ENCODE data around the gene NCBP2L.

Gene NCBP2L

DNA sequence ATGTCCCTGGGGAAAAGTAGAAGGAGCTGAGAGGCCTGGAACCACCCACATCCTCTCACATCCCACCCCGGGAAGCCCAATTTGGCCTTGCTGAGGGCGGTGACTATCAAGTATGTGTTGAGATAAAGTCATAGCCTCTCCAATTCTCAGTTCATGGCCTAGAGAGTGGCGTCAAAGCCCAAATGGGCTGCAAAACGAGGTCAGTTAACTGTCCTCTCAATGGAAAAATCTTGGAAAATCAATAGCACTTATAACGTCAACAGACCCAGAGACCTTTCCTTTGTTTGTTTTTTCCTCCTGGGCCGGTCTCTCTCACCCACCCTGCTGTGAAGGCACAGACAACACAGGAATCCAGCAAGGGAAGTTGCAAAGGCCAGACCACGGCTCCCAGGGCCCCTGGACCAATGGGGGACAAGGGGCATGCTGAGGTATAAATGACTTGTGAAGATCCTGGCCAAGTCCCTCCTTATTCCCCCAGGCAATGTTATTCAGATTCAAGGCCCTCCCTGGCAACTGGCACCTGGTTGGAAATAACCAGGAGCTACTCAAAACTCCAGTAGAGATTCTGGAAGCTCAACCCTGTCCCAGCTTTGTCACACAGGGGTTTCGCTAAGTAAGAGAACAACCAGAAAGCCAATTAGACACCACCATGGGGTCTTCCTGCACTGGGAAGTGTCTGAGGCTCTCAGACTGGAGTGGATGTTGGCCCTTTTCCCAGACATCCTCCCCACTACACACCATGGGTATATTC lies 40.6 kb upstream of the NCBP2L start (continued):
- TF ChIP-seq, protein P1, sequence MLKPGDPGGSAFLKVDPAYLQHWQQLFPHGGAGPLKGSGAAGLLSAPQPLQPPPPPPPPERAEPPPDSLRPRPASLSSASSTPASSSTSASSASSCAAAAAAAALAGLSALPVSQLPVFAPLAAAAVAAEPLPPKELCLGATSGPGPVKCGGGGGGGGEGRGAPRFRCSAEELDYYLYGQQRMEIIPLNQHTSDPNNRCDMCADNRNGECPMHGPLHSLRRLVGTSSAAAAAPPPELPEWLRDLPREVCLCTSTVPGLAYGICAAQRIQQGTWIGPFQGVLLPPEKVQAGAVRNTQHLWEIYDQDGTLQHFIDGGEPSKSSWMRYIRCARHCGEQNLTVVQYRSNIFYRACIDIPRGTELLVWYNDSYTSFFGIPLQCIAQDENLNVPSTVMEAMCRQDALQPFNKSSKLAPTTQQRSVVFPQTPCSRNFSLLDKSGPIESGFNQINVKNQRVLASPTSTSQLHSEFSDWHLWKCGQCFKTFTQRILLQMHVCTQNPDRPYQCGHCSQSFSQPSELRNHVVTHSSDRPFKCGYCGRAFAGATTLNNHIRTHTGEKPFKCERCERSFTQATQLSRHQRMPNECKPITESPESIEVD (tag by site-specific recombination; IDR thresholded peaks at IDR 0.05) = peak; percentile 84
- TF ChIP-seq ZNF830 (tag by site-specific recombination; IDR thresholded peaks at IDR 0.05; ENCODE audit: low read depth) (no peak), ZSCAN16 (tag by site-specific recombination; IDR thresholded peaks at IDR 0.05) (no peak), TRIM28 (IDR thresholded peaks at IDR 0.05; ENCODE audit: borderline replicate concordance, low read length) (peak; percentile 90), ZIC2 (tag by site-specific recombination; IDR thresholded peaks at IDR 0.05) (peak; percentile 91), ZBTB20 (tag by site-specific recombination; IDR thresholded peaks at IDR 0.05) (peak; percentile 88), ZNF174 (tag by site-specific recombination; IDR thresholded peaks at IDR 0.05) (no peak), ZNF140 (tag by site-specific recombination; IDR thresholded peaks at IDR 0.05) (no peak), ZNF514 (tag by site-specific recombination; IDR thresholded peaks at IDR 0.05) (no peak), ZFHX2 (tag by site-specific recombination; conservative IDR thresholded peaks at IDR 0.05) (peak; percentile 73), ZNF473 (tag by site-specific recombination; IDR thresholded peaks at IDR 0.05) (no peak), ZNF23 (tag by site-specific recombination; IDR thresholded peaks at IDR 0.05; ENCODE audit: borderline replicate concordance) (no peak), MYNN (tag by site-specific recombination; IDR thresholded peaks at IDR 0.05; ENCODE audit: borderline replicate concordance) (no peak), GLIS1 (tag by site-specific recombination; IDR thresholded peaks at IDR 0.05) (peak; percentile 69), ZNF701 (tag by site-specific recombination; IDR thresholded peaks at IDR 0.05) (no peak), ZNF155 (tag by site-specific recombination; IDR thresholded peaks at IDR 0.05) (no peak), ZNF335 (tag by site-specific recombination; conservative IDR thresholded peaks at IDR 0.05) (0 out of 2 replicates have a peak, but pooled peaks have one; percentile 35), GFI1B (tag by site-specific recombination; IDR thresholded peaks at IDR 0.05) (peak; percentile 7; the same call in 1 of the 2 replicates), FEZF1 (tag by site-specific recombination; IDR thresholded peaks at IDR 0.05) (peak; percentile 62), OSR2 (tag by site-specific recombination; IDR thresholded peaks at IDR 0.05) (peak; percentile 87)
- TF ChIP-seq, protein P2, sequence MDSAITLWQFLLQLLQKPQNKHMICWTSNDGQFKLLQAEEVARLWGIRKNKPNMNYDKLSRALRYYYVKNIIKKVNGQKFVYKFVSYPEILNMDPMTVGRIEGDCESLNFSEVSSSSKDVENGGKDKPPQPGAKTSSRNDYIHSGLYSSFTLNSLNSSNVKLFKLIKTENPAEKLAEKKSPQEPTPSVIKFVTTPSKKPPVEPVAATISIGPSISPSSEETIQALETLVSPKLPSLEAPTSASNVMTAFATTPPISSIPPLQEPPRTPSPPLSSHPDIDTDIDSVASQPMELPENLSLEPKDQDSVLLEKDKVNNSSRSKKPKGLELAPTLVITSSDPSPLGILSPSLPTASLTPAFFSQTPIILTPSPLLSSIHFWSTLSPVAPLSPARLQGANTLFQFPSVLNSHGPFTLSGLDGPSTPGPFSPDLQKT (IDR thresholded peaks at IDR 0.05; ENCODE audit: borderline replicate concordance, low read depth, low read length) = peak; percentile 61; the same call in 1 of the 2 replicates
- TF ChIP-seq, protein P3, sequence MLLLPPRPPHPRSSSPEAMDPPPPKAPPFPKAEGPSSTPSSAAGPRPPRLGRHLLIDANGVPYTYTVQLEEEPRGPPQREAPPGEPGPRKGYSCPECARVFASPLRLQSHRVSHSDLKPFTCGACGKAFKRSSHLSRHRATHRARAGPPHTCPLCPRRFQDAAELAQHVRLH (tag by site-specific recombination; IDR thresholded peaks at IDR 0.05) = 0 out of 2 replicates have a peak, but pooled peaks have one; percentile 14
- TF ChIP-seq, protein P4, sequence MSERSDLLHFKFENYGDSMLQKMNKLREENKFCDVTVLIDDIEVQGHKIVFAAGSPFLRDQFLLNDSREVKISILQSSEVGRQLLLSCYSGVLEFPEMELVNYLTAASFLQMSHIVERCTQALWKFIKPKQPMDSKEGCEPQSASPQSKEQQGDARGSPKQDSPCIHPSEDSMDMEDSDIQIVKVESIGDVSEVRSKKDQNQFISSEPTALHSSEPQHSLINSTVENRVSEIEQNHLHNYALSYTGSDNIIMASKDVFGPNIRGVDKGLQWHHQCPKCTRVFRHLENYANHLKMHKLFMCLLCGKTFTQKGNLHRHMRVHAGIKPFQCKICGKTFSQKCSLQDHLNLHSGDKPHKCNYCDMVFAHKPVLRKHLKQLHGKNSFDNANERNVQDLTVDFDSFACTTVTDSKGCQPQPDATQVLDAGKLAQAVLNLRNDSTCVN (tag by site-specific recombination; optimal IDR thresholded peaks at IDR 0.05) = no peak
- TF ChIP-seq, protein P5, sequence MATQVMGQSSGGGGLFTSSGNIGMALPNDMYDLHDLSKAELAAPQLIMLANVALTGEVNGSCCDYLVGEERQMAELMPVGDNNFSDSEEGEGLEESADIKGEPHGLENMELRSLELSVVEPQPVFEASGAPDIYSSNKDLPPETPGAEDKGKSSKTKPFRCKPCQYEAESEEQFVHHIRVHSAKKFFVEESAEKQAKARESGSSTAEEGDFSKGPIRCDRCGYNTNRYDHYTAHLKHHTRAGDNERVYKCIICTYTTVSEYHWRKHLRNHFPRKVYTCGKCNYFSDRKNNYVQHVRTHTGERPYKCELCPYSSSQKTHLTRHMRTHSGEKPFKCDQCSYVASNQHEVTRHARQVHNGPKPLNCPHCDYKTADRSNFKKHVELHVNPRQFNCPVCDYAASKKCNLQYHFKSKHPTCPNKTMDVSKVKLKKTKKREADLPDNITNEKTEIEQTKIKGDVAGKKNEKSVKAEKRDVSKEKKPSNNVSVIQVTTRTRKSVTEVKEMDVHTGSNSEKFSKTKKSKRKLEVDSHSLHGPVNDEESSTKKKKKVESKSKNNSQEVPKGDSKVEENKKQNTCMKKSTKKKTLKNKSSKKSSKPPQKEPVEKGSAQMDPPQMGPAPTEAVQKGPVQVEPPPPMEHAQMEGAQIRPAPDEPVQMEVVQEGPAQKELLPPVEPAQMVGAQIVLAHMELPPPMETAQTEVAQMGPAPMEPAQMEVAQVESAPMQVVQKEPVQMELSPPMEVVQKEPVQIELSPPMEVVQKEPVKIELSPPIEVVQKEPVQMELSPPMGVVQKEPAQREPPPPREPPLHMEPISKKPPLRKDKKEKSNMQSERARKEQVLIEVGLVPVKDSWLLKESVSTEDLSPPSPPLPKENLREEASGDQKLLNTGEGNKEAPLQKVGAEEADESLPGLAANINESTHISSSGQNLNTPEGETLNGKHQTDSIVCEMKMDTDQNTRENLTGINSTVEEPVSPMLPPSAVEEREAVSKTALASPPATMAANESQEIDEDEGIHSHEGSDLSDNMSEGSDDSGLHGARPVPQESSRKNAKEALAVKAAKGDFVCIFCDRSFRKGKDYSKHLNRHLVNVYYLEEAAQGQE (tag by site-specific recombination; IDR thresholded peaks at IDR 0.05) = no peak
- TF ChIP-seq, protein P6, sequence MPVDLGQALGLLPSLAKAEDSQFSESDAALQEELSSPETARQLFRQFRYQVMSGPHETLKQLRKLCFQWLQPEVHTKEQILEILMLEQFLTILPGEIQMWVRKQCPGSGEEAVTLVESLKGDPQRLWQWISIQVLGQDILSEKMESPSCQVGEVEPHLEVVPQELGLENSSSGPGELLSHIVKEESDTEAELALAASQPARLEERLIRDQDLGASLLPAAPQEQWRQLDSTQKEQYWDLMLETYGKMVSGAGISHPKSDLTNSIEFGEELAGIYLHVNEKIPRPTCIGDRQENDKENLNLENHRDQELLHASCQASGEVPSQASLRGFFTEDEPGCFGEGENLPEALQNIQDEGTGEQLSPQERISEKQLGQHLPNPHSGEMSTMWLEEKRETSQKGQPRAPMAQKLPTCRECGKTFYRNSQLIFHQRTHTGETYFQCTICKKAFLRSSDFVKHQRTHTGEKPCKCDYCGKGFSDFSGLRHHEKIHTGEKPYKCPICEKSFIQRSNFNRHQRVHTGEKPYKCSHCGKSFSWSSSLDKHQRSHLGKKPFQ (tag by site-specific recombination; IDR thresholded peaks at IDR 0.05) = peak; percentile 41; the same call in 1 of the 2 replicates
- TF ChIP-seq, protein P7, sequence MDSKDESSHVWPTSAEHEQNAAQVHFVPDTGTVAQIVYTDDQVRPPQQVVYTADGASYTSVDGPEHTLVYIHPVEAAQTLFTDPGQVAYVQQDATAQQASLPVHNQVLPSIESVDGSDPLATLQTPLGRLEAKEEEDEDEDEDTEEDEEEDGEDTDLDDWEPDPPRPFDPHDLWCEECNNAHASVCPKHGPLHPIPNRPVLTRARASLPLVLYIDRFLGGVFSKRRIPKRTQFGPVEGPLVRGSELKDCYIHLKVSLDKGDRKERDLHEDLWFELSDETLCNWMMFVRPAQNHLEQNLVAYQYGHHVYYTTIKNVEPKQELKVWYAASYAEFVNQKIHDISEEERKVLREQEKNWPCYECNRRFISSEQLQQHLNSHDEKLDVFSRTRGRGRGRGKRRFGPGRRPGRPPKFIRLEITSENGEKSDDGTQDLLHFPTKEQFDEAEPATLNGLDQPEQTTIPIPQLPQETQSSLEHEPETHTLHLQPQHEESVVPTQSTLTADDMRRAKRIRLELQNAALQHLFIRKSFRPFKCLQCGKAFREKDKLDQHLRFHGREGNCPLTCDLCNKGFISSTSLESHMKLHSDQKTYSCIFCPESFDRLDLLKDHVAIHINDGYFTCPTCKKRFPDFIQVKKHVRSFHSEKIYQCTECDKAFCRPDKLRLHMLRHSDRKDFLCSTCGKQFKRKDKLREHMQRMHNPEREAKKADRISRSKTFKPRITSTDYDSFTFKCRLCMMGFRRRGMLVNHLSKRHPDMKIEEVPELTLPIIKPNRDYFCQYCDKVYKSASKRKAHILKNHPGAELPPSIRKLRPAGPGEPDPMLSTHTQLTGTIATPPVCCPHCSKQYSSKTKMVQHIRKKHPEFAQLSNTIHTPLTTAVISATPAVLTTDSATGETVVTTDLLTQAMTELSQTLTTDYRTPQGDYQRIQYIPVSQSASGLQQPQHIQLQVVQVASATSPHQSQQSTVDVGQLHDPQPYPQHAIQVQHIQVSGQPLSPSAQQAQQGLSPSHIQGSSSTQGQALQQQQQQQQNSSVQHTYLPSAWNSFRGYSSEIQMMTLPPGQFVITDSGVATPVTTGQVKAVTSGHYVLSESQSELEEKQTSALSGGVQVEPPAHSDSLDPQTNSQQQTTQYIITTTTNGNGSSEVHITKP (tag by site-specific recombination; IDR thresholded peaks at IDR 0.05) = peak; percentile 60
